Measurements from ENCODE around the gene ZNF687.
A peak's percentile ranks its signal among the peaks of the same experiment; 100 is the strongest.

The ZNF687 gene

DNA sequence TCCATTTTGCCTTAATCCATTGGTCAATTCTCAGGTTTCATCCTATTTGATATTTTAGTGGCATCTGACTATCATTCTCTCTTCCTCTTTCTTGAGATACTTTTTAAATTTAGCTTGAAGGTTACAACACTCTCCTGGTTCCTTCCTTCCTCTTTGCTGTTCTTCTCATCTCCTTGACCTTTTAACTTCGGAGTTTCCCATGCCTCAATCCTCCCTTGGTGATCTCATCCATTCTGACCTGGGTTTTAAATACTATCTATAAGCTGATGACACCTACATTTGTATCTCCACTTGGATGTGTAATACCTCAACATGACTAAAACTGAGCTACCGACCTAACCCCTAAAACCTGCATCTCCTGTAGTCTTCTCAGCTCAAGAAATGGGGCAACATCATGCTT lies 4.8 kb upstream of the ZNF687 start:
- Histone ChIP-seq H3K4me3 (ENCODE audit: low read depth in 1 of 2, low read length in 2 of 2) (no peak overlapping the region), H2AFZ (ENCODE audit: low read depth, low read length) (no peak overlapping the region), H3K9me3 (ENCODE audit: insufficient read depth, low read length, severe bottlenecking) (no peaks in the 10 kb centered on the region), H3K36me3 (ENCODE audit: insufficient read depth, low read length) (no peaks in the 10 kb centered on the region), H4K20me1 (ENCODE audit: insufficient read depth, low read length) (no peaks in the 10 kb centered on the region), H3K27me3 (ENCODE audit: insufficient read depth, low read length, poor library complexity) (no peaks in the 10 kb centered on the region), H3K4me1 (ENCODE audit: insufficient read depth, low read length) (peaks cover 9% of the 10 kb centered on the region), H3K27ac (ENCODE audit: low read length) (no peak overlapping the region), H3K79me2 (ENCODE audit: insufficient read depth, low read length) (peaks cover 4% of the 10 kb centered on the region; the same call in 1 of the 2 replicates), H3K9ac (ENCODE audit: low read depth, low read length) (no peak overlapping the region), H3K4me2 (ENCODE audit: insufficient read depth, low read length) (no peak overlapping the region)
- no peak for DNase-seq
- TF ChIP-seq, protein P1, sequence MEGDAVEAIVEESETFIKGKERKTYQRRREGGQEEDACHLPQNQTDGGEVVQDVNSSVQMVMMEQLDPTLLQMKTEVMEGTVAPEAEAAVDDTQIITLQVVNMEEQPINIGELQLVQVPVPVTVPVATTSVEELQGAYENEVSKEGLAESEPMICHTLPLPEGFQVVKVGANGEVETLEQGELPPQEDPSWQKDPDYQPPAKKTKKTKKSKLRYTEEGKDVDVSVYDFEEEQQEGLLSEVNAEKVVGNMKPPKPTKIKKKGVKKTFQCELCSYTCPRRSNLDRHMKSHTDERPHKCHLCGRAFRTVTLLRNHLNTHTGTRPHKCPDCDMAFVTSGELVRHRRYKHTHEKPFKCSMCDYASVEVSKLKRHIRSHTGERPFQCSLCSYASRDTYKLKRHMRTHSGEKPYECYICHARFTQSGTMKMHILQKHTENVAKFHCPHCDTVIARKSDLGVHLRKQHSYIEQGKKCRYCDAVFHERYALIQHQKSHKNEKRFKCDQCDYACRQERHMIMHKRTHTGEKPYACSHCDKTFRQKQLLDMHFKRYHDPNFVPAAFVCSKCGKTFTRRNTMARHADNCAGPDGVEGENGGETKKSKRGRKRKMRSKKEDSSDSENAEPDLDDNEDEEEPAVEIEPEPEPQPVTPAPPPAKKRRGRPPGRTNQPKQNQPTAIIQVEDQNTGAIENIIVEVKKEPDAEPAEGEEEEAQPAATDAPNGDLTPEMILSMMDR (IDR thresholded peaks at IDR 0.05; ENCODE audit: borderline replicate concordance, extremely low read depth, low read length, poor library complexity, severe bottlenecking), result no peak
- TF ChIP-seq EZH2 (IDR thresholded peaks at IDR 0.05; ENCODE audit: borderline replicate concordance, low read depth, low read length, severe bottlenecking), result no peak
- ATAC-seq (ENCODE audit: insufficient read depth, low read depth), result no peak

GRCh38 chr1:151281225-151281968 lies 702 bp upstream of the ZNF687 start:
- peaks cover 34% of the 10 kb centered on the region for H4K20me1 ChIP-seq (ENCODE audit: insufficient read depth, low read length)
- H3K36me3 ChIP-seq (ENCODE audit: insufficient read depth, low read length), result peaks cover 21% of the 10 kb centered on the region
- peaks cover 28% of the 10 kb centered on the region for H3K4me1 ChIP-seq (ENCODE audit: insufficient read depth, low read length)
- TF ChIP-seq EZH2 (IDR thresholded peaks at IDR 0.05; ENCODE audit: borderline replicate concordance, low read depth, low read length, severe bottlenecking), result no peak
- TF ChIP-seq, protein P1 (IDR thresholded peaks at IDR 0.05; ENCODE audit: borderline replicate concordance, extremely low read depth, low read length, poor library complexity, severe bottlenecking), result peak; percentile 32
- H3K4me3 ChIP-seq (ENCODE audit: low read depth in 1 of 2, low read length in 2 of 2), result peak overlapping the region; percentile 67 to 93
- peak overlapping the region; percentile 98 for H3K27ac ChIP-seq (ENCODE audit: low read length)
- peaks cover 43% of the 10 kb centered on the region for H3K79me2 ChIP-seq (ENCODE audit: insufficient read depth, low read length)
- H3K9me3 ChIP-seq (ENCODE audit: insufficient read depth, low read length, severe bottlenecking), result no peaks in the 10 kb centered on the region
- H3K9ac ChIP-seq (ENCODE audit: low read depth, low read length), result peak overlapping the region; percentile 89
- DNase-seq, result peak; percentile 97
- H2AFZ ChIP-seq (ENCODE audit: low read depth, low read length), result peak overlapping the region; percentile 98
- H3K4me2 ChIP-seq (ENCODE audit: insufficient read depth, low read length), result peak overlapping the region; percentile 89
- H3K27me3 ChIP-seq (ENCODE audit: insufficient read depth, low read length, poor library complexity), result no peaks in the 10 kb centered on the region
- ATAC-seq (ENCODE audit: insufficient read depth, low read depth), result peak; percentile 44

GRCh38 chr1:151282883-151283725 lies 1.0 kb downstream of the ZNF687 start:
- peaks cover 54% of the 10 kb centered on the region for H3K79me2 ChIP-seq (ENCODE audit: insufficient read depth, low read length)
- peak overlapping the region; percentile 89 for H3K4me2 ChIP-seq (ENCODE audit: insufficient read depth, low read length)
- DNase-seq (peak; percentile 34), ATAC-seq (ENCODE audit: insufficient read depth, low read depth) (no peak)
- peaks cover 38% of the 10 kb centered on the region for H3K36me3 ChIP-seq (ENCODE audit: insufficient read depth, low read length)
- H3K27ac ChIP-seq (ENCODE audit: low read length), result peak overlapping the region; percentile 81
- peak overlapping the region; percentile 89 for H3K9ac ChIP-seq (ENCODE audit: low read depth, low read length)
- TF ChIP-seq EZH2 (IDR thresholded peaks at IDR 0.05; ENCODE audit: borderline replicate concordance, low read depth, low read length, severe bottlenecking), result no peak
- TF ChIP-seq, protein P1 (IDR thresholded peaks at IDR 0.05; ENCODE audit: borderline replicate concordance, extremely low read depth, low read length, poor library complexity, severe bottlenecking), result no peak
- peak overlapping the region; percentile 93 for H3K4me3 ChIP-seq (ENCODE audit: low read depth in 1 of 2, low read length in 2 of 2)
- peak overlapping the region; percentile 62 for H2AFZ ChIP-seq (ENCODE audit: low read depth, low read length)
- no peaks in the 10 kb centered on the region for H3K27me3 ChIP-seq (ENCODE audit: insufficient read depth, low read length, poor library complexity)
- H3K4me1 ChIP-seq (ENCODE audit: insufficient read depth, low read length), result peaks cover 28% of the 10 kb centered on the region
- no peaks in the 10 kb centered on the region for H3K9me3 ChIP-seq (ENCODE audit: insufficient read depth, low read length, severe bottlenecking)
- H4K20me1 ChIP-seq (ENCODE audit: insufficient read depth, low read length), result peaks cover 50% of the 10 kb centered on the region
